Ovary (tissue), 9 donors: ENCODE measurements around the gene SLIT1. TPM values are rescaled to one million over a fixed set of nuclear protein-coding genes. Genes with fewer than 3 reads are reported as not detected.

Experiments
- DNase-seq, 5 donors: peaks; one replicate each; pipeline ENCODE4 v3.0.0-alpha.2; 2019 to 2020
- H3K27ac ChIP-seq, 2 donors: fragments of 200-600 bp; one replicate each; pipeline versions ENCODE4 v1.5.1 to v1.8.0; 2019 to 2022
- H3K27me3 ChIP-seq: fragments of 200-600 bp; one replicate; pipeline ENCODE4 v1.8.0; 2022
- H3K36me3 ChIP-seq: fragments of 200-600 bp; sonication (generic); one replicate; pipeline ENCODE4 v1.5.1; 2019
- H3K4me1 ChIP-seq: one replicate; pipeline ENCODE4 v1.8.1; 2013; ENCODE audit warnings: mild to moderate bottlenecking, moderate library complexity; ENCODE audit not compliant: insufficient read depth
- H3K4me3 ChIP-seq: fragments of 200-600 bp; sonication (generic); one replicate; pipeline ENCODE4 v1.5.1; 2017
- H3K9me3 ChIP-seq, 2 donors: fragments of 200-600 bp in 1 of 2; sonication (generic) in 1 of 2; one replicate each; pipeline versions ENCODE4 v1.5.1 to v1.8.1; 2013 to 2019; ENCODE audit warnings: mild to moderate bottlenecking in 1 of 2, moderate library complexity in 1 of 2
- EP300 ChIP-seq: sonication (generic); formaldehyde crosslinking; IDR thresholded peaks from one replicate; pipeline ENCODE4 v1.6.1; 2017; ENCODE audit warnings: antibody characterized with exemption
- POLR2A ChIP-seq: fragments of 450-650 bp; IDR thresholded peaks from one replicate; pipeline ENCODE4 v1.6.1; 2017; ENCODE audit warnings: antibody characterized with exemption, mild to moderate bottlenecking, moderate library complexity
- WGBS, 3 donors: extraction: QIAGEN DNeasy Blood & Tissue Kit in 1 of 3; methylation state at CpG; one replicate each; pipeline versions ENCODE4 v1.1.5 to v1.1.7; 2013 to 2017; 5-methylcytosine and 5-hydroxymethylcytosine counted together
- intact Hi-C, 4 donors: fragments of 100-400 bp; cut with DNase I; formaldehyde crosslinking; loops; one replicate each; pipeline versions ENCODE4 v1.11.0 to v1.15.1; 2022 to 2023
- polyA plus RNA-seq, 2 donors: library from polyadenylated mRNA; stranded (reverse); fragments of 200-250 nt in 1 of 2; fragments of 350-450 nt in 1 of 2; fragmentation: Illumina TruSeq in 1 of 2; extraction: RNeasy Lipid Tissue Mini Kit (QIAGEN cat#74804) in 1 of 2; gene quantifications; one replicate each; pipeline ENCODE4 v1.2.3, GENCODE V29; 2013 to 2014
- total RNA-seq, 7 donors: library from RNA; depleted of rRNA in 2 of 7; stranded (reverse); fragments of >200 nt in 2 of 7; fragmentation: NEBNext Ultra II Directional in 3 of 7; extraction: Animal tissue kit (Norgen Biotek cat#: 25700) in 3 of 7; gene quantifications; one replicate each; pipeline versions ENCODE4 v1.1.0 to v1.2.4, GENCODE V29; 2016 to 2023
- TF ChIP-seq, protein P1 (sequence below), 3 donors: fragments of 450-650 bp in 2 of 3; fragments of 200-600 bp in 1 of 3; IDR thresholded peaks; one replicate each; pipeline versions ENCODE4 v1.5.1 to v1.8.0; 2016 to 2022; ENCODE audit warnings: antibody characterized with exemption in 3 of 3, mild to moderate bottlenecking in 1 of 3
- donor health status: DM: no; HTN: no; CAD: no; lungs with moderate emphysema.
- donor health status: DM: no; HTN: no; CAD: no.
- donor health status: Bipolar disorder and iron deficiency.
- donor health status: DM: yes; HTN: yes; CAD: no.
- donor health status: DM: no; HTN: no; CAD: no.
- donor health status: DM: yes; HTN: yes; CAD: no.

The SLIT1 gene
- total and polyA plus RNA-seq, 9 donors = under 0.01 to 0.62 (median 0.25) TPM

- whole genome bisulfite sequencing, 3 donors = 20 to 34% (median 24%) methylated on average over 9 of the region's 9 CpGs
- H3K4me1 ChIP-seq = no peaks in the 10 kb centered on the region
- TF ChIP-seq, protein P1, sequence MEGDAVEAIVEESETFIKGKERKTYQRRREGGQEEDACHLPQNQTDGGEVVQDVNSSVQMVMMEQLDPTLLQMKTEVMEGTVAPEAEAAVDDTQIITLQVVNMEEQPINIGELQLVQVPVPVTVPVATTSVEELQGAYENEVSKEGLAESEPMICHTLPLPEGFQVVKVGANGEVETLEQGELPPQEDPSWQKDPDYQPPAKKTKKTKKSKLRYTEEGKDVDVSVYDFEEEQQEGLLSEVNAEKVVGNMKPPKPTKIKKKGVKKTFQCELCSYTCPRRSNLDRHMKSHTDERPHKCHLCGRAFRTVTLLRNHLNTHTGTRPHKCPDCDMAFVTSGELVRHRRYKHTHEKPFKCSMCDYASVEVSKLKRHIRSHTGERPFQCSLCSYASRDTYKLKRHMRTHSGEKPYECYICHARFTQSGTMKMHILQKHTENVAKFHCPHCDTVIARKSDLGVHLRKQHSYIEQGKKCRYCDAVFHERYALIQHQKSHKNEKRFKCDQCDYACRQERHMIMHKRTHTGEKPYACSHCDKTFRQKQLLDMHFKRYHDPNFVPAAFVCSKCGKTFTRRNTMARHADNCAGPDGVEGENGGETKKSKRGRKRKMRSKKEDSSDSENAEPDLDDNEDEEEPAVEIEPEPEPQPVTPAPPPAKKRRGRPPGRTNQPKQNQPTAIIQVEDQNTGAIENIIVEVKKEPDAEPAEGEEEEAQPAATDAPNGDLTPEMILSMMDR (IDR thresholded peaks at IDR 0.05) = no peak
- TF ChIP-seq POLR2A (no peak), EP300 (no peak)
- H3K27me3 ChIP-seq = no peaks in the 10 kb centered on the region
- intact Hi-C loops = no loop called here
- no peaks in the 10 kb centered on the region for H3K9me3 ChIP-seq
- no peak for DNase-seq
- no peak overlapping the region for H3K4me3 ChIP-seq
- H3K36me3 ChIP-seq = no peaks in the 10 kb centered on the region
- no peak overlapping the region for H3K27ac ChIP-seq
These were observed 54.1 kb downstream of the SLIT1 start for GRCh38 chr10:97131666-97132065.

DNA sequence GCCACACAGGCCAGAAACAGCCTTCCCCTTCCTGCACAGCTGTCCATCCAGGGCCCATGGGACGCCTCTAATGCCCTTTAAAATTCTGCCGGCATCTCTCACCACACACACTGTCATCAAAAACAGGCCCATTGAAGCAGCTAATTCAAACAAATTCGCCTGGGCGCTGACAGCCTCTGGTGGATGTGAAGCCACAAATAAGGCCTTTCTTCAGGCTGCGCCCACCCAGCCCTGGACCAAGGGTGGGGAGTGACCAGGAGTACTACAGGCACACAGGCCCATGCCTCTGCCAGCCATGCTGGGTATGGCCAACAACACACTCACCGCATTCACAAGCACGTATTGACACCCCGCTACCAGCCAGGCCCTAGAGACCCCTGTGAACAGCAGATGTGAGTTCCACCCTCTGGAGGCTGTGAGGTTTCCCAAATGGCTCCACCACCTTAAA, 54.6 kb downstream of the SLIT1 start:
- Histone ChIP-seq H3K4me1 (no peaks in the 10 kb centered on the region), H3K9me3 (no peaks in the 10 kb centered on the region), H3K27ac (no peak overlapping the region), H3K27me3 (no peaks in the 10 kb centered on the region), H3K4me3 (no peak overlapping the region), H3K36me3 (no peaks in the 10 kb centered on the region)
- WGBS, 3 donors = 84 to 90% (median 85%) methylated on average over 8 of the region's 8 CpGs
- TF ChIP-seq POLR2A = no peak
- no peak for TF ChIP-seq EP300
- TF ChIP-seq, protein P1 (IDR thresholded peaks at IDR 0.05) = no peak
- no peak for DNase-seq
- intact Hi-C loops = no loop called here

GRCh38 chr10:97129666-97130065, 56.1 kb downstream of the SLIT1 start:
- no peaks in the 10 kb centered on the region for H3K9me3 ChIP-seq

DNA sequence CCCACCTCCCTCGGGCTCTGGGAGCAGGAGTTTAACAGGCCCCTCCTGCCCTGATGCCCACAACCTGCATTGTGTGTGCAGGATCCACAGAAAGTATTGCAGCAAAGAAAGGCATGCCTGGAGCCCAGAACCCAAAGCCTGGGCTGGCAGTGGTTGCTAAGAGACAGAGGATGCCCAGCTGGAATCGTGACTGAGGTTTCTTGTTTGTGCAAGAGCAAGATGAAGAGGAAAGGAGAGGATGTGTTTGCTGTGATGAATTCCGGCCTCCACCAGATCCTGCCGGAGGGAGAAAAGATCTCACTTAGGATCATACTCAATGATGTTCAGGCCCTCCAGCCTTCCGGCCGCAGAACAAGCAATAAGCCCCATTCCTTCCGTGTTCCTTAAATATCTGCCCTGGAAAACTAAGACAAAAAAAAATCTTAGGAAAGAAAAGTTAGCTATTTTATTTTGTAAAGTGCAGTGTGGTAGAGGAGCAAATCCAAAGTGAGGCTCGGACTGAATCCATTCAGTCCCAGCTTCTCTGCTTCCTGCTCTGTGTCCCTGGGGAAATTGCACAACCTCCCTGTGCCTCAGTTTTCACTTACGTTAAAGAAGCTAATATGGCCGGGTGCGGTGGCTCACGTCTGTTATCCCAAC, 57.1 kb downstream of the SLIT1 start:
- H3K27me3 ChIP-seq = no peaks in the 10 kb centered on the region
- DNase-seq = no peak
- H3K4me3 ChIP-seq = no peak overlapping the region
- H3K36me3 ChIP-seq = no peaks in the 10 kb centered on the region
- intact Hi-C loops = no loop called here
- H3K4me1 ChIP-seq = no peaks in the 10 kb centered on the region
- no peak overlapping the region for H3K27ac ChIP-seq
- TF ChIP-seq, protein P1 (IDR thresholded peaks at IDR 0.05) = no peak
- no peak for TF ChIP-seq EP300
- TF ChIP-seq POLR2A = no peak
- H3K9me3 ChIP-seq = no peaks in the 10 kb centered on the region
- 71 to 78% (median 73%) methylated on average over 12 of the region's 12 CpGs for WGBS, 3 donors

More at GRCh38 chr10:97129666-97130065, 56.1 kb downstream of the SLIT1 start:
- TF ChIP-seq POLR2A (no peak), EP300 (no peak)
- TF ChIP-seq, protein P1 (IDR thresholded peaks at IDR 0.05) = no peak
- intact Hi-C loops = no loop called here
- WGBS, 3 donors = 53 to 63% (median 54%) methylated on average over 11 of the region's 11 CpGs
- no peak overlapping the region for H3K27ac ChIP-seq
- H3K4me3 ChIP-seq = no peak overlapping the region
- H3K4me1 ChIP-seq = no peaks in the 10 kb centered on the region
- DNase-seq = no peak
- H3K27me3 ChIP-seq = no peaks in the 10 kb centered on the region
- H3K36me3 ChIP-seq = no peaks in the 10 kb centered on the region
